ENCODE measurements around the gene ANO10. TPM values are rescaled to one million over a fixed set of nuclear protein-coding genes. Genes with fewer than 3 reads are reported as not detected.

The ANO10 gene
- total and polyA plus RNA-seq, 2 donors (not counting 1 experiment from before 2014, with no cell fraction given), result 1.9 to 10.6 TPM

GRCh38 chr3:43389388-43390254, 232.2 kb downstream of the ANO10 start:
- DNase-seq, result peak; percentile 32
- H3K4me2 ChIP-seq (replicated peaks; ENCODE audit: low read depth, low read length, poor library complexity, severe bottlenecking), result peak overlapping the region; percentile 48
- peaks cover 12% of the 10 kb centered on the region in 2 donors for H3K4me1 ChIP-seq (ENCODE audit: control insufficient read depth in 2 of 2, insufficient read depth in 2 of 2, low read length in 2 of 2)
- TF ChIP-seq EZH2 (IDR thresholded peaks at IDR 0.05; ENCODE audit: borderline replicate concordance, insufficient read depth, low read depth, low read length, poor library complexity, severe bottlenecking) (no peak), CTCF (IDR thresholded peaks at IDR 0.05) (no peak)
- ChIA-PET CTCF (interaction anchor here (0.9 to 2.0 kb wide), 3 partner anchors 9 to 229 kb away, joined by 3 to 9 read pairs (median 3); no protein-coding TSS in a partner anchor), POLR2A (interaction anchor here (0.5 kb wide), 1 partner anchor 68 kb away, joined by 4 read pairs; no protein-coding TSS in a partner anchor)
- peak overlapping the region in 1 of 5 experiments; percentile 11 for H3K4me3 ChIP-seq (ENCODE audit: control extremely low read depth in 1 of 5, extremely low read depth in 1 of 5, insufficient read depth in 1 of 5, low read depth in 2 of 5, low read length in 4 of 5)
- no peaks in the 10 kb centered on the region for H3K27me3 ChIP-seq (replicated peaks in 1 of 4; ENCODE audit: control extremely low read depth in 1 of 4, control insufficient read depth in 3 of 4, insufficient read depth in 4 of 4, low read length in 3 of 4)
- H3K4me3 Mint-ChIP-seq, result peak overlapping the region; percentile 20
- H3K79me2 ChIP-seq (ENCODE audit: control insufficient read depth, insufficient read depth, low read length), result no peaks in the 10 kb centered on the region
- no peak overlapping the region for H3K27ac ChIP-seq (ENCODE audit: low read length in 2 of 2)
- intact Hi-C loops (cut with micrococcal nuclease), result no loop called here
- H4K20me1 ChIP-seq (ENCODE audit: control insufficient read depth, insufficient read depth, low read length, poor library complexity, severe bottlenecking), result no peaks in the 10 kb centered on the region
- no peaks in the 10 kb centered on the region for H3K9me3 ChIP-seq (ENCODE audit: control extremely low read depth in 1 of 3, control insufficient read depth in 2 of 3, insufficient read depth in 1 of 3, low read length in 2 of 3)
- peak overlapping the region; percentile 57 for H3K27ac Mint-ChIP-seq
- ATAC-seq (ENCODE audit: low read depth), result peak; percentile 39
- H3K36me3 ChIP-seq (replicated peaks in 1 of 2; ENCODE audit: control extremely low read depth in 1 of 2, control insufficient read depth in 1 of 2, extremely low read depth in 1 of 2, insufficient read depth in 2 of 2, low read length in 1 of 2), result no peaks in the 10 kb centered on the region
- H3K4me1 Mint-ChIP-seq, result peaks cover 19% of the 10 kb centered on the region
- WGBS (ENCODE audit: insufficient coverage), result 31% methylated on average over 3 of the region's 10 CpGs
- H3K27me3 Mint-ChIP-seq, result no peaks in the 10 kb centered on the region
- no peak overlapping the region for H3K9ac ChIP-seq (ENCODE audit: low read length)
- no peaks in the 10 kb centered on the region for H3K9me3 Mint-ChIP-seq (ENCODE audit: insufficient read depth)
- peak overlapping the region; percentile 35 for H2AFZ ChIP-seq (ENCODE audit: insufficient read depth, low read depth, low read length, poor library complexity, severe bottlenecking)

GRCh38 chr3:43388915-43389314, 232.9 kb downstream of the ANO10 start:
- no peak overlapping the region for H3K9ac ChIP-seq (ENCODE audit: low read length)
- ATAC-seq (ENCODE audit: low read depth), result no peak
- no peaks in the 10 kb centered on the region for H3K27me3 ChIP-seq (replicated peaks in 1 of 4; ENCODE audit: control extremely low read depth in 1 of 4, control insufficient read depth in 3 of 4, insufficient read depth in 4 of 4, low read length in 3 of 4)
- H3K36me3 ChIP-seq (replicated peaks in 1 of 2; ENCODE audit: control extremely low read depth in 1 of 2, control insufficient read depth in 1 of 2, extremely low read depth in 1 of 2, insufficient read depth in 2 of 2, low read length in 1 of 2), result no peaks in the 10 kb centered on the region
- DNase-seq, result no peak
- H3K4me3 Mint-ChIP-seq, result no peak overlapping the region
- H3K4me3 ChIP-seq (ENCODE audit: control extremely low read depth in 1 of 5, extremely low read depth in 1 of 5, insufficient read depth in 1 of 5, low read depth in 2 of 5, low read length in 4 of 5), result no peak overlapping the region
- intact Hi-C loops (cut with micrococcal nuclease), result no loop called here
- ChIA-PET CTCF (interaction anchor here (0.9 to 2.0 kb wide), 3 partner anchors 9 to 31 kb away, joined by 3 to 9 read pairs (median 3); no protein-coding TSS in a partner anchor), POLR2A (no interaction called here)
- no peaks in the 10 kb centered on the region for H3K9me3 ChIP-seq (ENCODE audit: control extremely low read depth in 1 of 3, control insufficient read depth in 2 of 3, insufficient read depth in 1 of 3, low read length in 2 of 3)
- H3K27ac ChIP-seq (ENCODE audit: low read length in 2 of 2), result no peak overlapping the region
- peaks cover 12% of the 10 kb centered on the region in 2 donors for H3K4me1 ChIP-seq (ENCODE audit: control insufficient read depth in 2 of 2, insufficient read depth in 2 of 2, low read length in 2 of 2)
- no peak overlapping the region for H2AFZ ChIP-seq (ENCODE audit: insufficient read depth, low read depth, low read length, poor library complexity, severe bottlenecking)
- H3K27me3 Mint-ChIP-seq, result no peaks in the 10 kb centered on the region
- H3K27ac Mint-ChIP-seq, result no peak overlapping the region
- no peaks in the 10 kb centered on the region for H3K79me2 ChIP-seq (ENCODE audit: control insufficient read depth, insufficient read depth, low read length)
- H3K9me3 Mint-ChIP-seq (ENCODE audit: insufficient read depth), result no peaks in the 10 kb centered on the region
- H3K4me1 Mint-ChIP-seq, result peaks cover 19% of the 10 kb centered on the region
- H3K4me2 ChIP-seq (replicated peaks; ENCODE audit: low read depth, low read length, poor library complexity, severe bottlenecking), result no peak overlapping the region
- TF ChIP-seq EZH2 (IDR thresholded peaks at IDR 0.05; ENCODE audit: borderline replicate concordance, insufficient read depth, low read depth, low read length, poor library complexity, severe bottlenecking) (no peak), CTCF (IDR thresholded peaks at IDR 0.05) (no peak)
- no peaks in the 10 kb centered on the region for H4K20me1 ChIP-seq (ENCODE audit: control insufficient read depth, insufficient read depth, low read length, poor library complexity, severe bottlenecking)

All from B cell (primary cell).